Measurements from ENCODE around the gene BCS1L. TPM values are rescaled to one million over a fixed set of nuclear protein-coding genes. Genes with fewer than 3 reads are reported as not detected.

The BCS1L gene
- total and polyA plus RNA-seq, 2 experiments from 2014 or later = 30.9 to 39.9 TPM

DNA sequence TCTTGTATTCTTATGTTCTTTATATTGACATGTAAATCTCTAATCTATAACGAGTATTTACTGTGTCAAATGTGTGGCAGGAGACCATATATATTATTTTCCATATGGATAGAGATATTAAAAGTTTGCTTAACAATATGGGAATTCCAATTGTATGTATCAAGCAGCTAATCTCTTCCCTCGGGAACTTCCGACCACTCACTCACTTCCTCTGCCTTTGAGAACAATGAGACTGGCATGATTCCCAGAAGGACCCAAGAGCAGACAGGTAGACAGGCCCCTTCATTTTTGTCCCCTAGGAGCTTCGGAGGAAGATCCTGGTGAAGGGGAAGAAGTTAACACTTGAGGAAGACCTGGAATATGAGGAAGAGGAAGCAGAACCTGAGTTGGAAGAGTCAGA, 27.6 kb upstream of the BCS1L start:
- no peak for TF ChIP-seq EZH2phosphoT487 (IDR thresholded peaks at IDR 0.05; ENCODE audit: insufficient read depth, low read depth)
- no peak for TF ChIP-seq EZH2 (IDR thresholded peaks at IDR 0.05; ENCODE audit: insufficient read depth, poor library complexity, severe bottlenecking)
- in situ Hi-C loops (cut with MboI) = no loop called here
- Histone ChIP-seq H3K79me2 (ENCODE audit: insufficient read depth) (no peaks in the 10 kb centered on the region), H3K27me3 (replicated peaks; ENCODE audit: insufficient read depth) (no peaks in the 10 kb centered on the region), H3K9ac (no peak overlapping the region), H3K4me2 (ENCODE audit: unreplicated experiment) (no peak overlapping the region), H3K4me3 (no peak overlapping the region), H2AFZ (no peak overlapping the region), H4K20me1 (ENCODE audit: insufficient read depth) (no peaks in the 10 kb centered on the region), H3K36me3 (ENCODE audit: low read depth) (peaks cover 5% of the 10 kb centered on the region; the same call in 1 of the 2 replicates), H3K4me1 (ENCODE audit: insufficient read depth) (peaks cover 4% of the 10 kb centered on the region), H3F3A (ENCODE audit: insufficient read depth) (no peaks in the 10 kb centered on the region), H3K9me2 (ENCODE audit: insufficient read depth) (no peaks in the 10 kb centered on the region), H3K27ac (no peak overlapping the region), H3K9me3 (ENCODE audit: low read depth) (no peaks in the 10 kb centered on the region)
- WGBS, 2 experiments (ENCODE audit: low coverage in 1 of 2, low lambda C conversion rate in 2 of 2, missing lambda C conversion rate in 2 of 2) = 50 to 52% methylated on average over 4 of the region's 4 CpGs
- DNase-seq = peak; percentile 31

DNA sequence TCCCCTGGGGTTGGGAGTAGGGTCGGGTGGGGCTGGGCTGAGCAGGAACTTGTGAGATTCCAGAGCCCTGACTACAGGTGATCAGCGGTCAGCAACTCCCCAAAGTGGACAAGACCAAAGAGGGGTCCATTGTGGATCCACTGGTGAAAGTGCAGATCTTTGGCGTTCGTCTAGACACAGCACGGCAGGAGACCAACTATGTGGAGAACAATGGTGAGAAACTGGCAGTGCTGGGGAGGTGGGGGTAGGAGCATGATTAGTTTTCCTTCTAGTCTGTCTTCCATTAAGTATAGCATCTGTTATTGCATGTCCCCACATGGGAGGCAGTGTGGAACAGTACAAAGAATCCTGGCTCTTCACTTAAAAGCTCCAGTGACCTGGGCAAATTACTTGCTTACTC, 23.8 kb upstream of the BCS1L start:
- Histone ChIP-seq H3K9me2 (ENCODE audit: insufficient read depth) (no peaks in the 10 kb centered on the region), H3K9ac (no peak overlapping the region), H4K20me1 (ENCODE audit: insufficient read depth) (no peaks in the 10 kb centered on the region), H3K36me3 (ENCODE audit: low read depth) (peaks cover 23% of the 10 kb centered on the region), H3K9me3 (ENCODE audit: low read depth) (no peaks in the 10 kb centered on the region), H3K27me3 (replicated peaks; ENCODE audit: insufficient read depth) (no peaks in the 10 kb centered on the region), H2AFZ (no peak overlapping the region), H3K27ac (no peak overlapping the region), H3K4me3 (no peak overlapping the region), H3K4me1 (ENCODE audit: insufficient read depth) (peaks cover 4% of the 10 kb centered on the region), H3K4me2 (ENCODE audit: unreplicated experiment) (no peak overlapping the region), H3F3A (ENCODE audit: insufficient read depth) (no peaks in the 10 kb centered on the region), H3K79me2 (ENCODE audit: insufficient read depth) (no peaks in the 10 kb centered on the region)
- 83 to 92% methylated on average over 5 of the region's 5 CpGs for WGBS, 2 experiments (ENCODE audit: low coverage in 1 of 2, low lambda C conversion rate in 2 of 2, missing lambda C conversion rate in 2 of 2)
- TF ChIP-seq EZH2 (IDR thresholded peaks at IDR 0.05; ENCODE audit: insufficient read depth, poor library complexity, severe bottlenecking) = no peak
- TF ChIP-seq EZH2phosphoT487 (IDR thresholded peaks at IDR 0.05; ENCODE audit: insufficient read depth, low read depth) = no peak
- in situ Hi-C loops (cut with MboI) = no loop called here
- no peak for DNase-seq

DNA sequence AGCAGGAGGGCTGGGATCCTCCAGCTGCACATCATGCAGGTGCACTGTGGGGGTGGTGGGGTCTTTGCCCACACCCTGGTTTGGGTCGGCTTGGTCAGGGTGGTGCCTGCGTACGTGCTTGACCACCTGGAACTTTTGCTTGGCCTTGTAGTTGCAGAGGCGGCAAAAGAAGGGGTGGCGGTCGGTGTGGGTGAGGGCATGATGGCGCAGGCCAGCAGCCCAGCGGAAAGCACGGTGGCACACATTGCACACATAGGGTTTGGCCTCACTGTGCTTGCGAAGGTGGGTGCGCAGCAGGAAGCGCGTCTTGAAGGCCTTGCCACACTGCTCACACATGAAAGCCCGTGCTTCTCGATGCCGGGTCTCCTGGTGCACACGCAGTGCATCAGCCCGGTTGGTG, 21.1 kb upstream of the BCS1L start:
- H3K79me2 ChIP-seq (ENCODE audit: insufficient read depth) = no peaks in the 10 kb centered on the region
- no peaks in the 10 kb centered on the region for H4K20me1 ChIP-seq (ENCODE audit: insufficient read depth)
- H3F3A ChIP-seq (ENCODE audit: insufficient read depth) = no peaks in the 10 kb centered on the region
- DNase-seq = no peak
- H3K4me1 ChIP-seq (ENCODE audit: insufficient read depth) = no peaks in the 10 kb centered on the region
- no peak overlapping the region for H2AFZ ChIP-seq
- H3K9ac ChIP-seq = no peak overlapping the region
- peaks cover 23% of the 10 kb centered on the region for H3K36me3 ChIP-seq (ENCODE audit: low read depth)
- WGBS, 2 experiments (ENCODE audit: low coverage in 1 of 2, low lambda C conversion rate in 2 of 2, missing lambda C conversion rate in 2 of 2) = 98% methylated on average over 18 of the region's 18 CpGs
- H3K4me2 ChIP-seq (ENCODE audit: unreplicated experiment) = no peak overlapping the region
- H3K27me3 ChIP-seq (replicated peaks; ENCODE audit: insufficient read depth) = no peaks in the 10 kb centered on the region
- H3K9me3 ChIP-seq (ENCODE audit: low read depth) = no peaks in the 10 kb centered on the region
- H3K4me3 ChIP-seq = no peak overlapping the region
- in situ Hi-C loops (cut with MboI) = no loop called here
- H3K9me2 ChIP-seq (ENCODE audit: insufficient read depth) = no peaks in the 10 kb centered on the region
- no peak overlapping the region for H3K27ac ChIP-seq
- TF ChIP-seq EZH2 (IDR thresholded peaks at IDR 0.05; ENCODE audit: insufficient read depth, poor library complexity, severe bottlenecking) = no peak
- no peak for TF ChIP-seq EZH2phosphoT487 (IDR thresholded peaks at IDR 0.05; ENCODE audit: insufficient read depth, low read depth)

DNA sequence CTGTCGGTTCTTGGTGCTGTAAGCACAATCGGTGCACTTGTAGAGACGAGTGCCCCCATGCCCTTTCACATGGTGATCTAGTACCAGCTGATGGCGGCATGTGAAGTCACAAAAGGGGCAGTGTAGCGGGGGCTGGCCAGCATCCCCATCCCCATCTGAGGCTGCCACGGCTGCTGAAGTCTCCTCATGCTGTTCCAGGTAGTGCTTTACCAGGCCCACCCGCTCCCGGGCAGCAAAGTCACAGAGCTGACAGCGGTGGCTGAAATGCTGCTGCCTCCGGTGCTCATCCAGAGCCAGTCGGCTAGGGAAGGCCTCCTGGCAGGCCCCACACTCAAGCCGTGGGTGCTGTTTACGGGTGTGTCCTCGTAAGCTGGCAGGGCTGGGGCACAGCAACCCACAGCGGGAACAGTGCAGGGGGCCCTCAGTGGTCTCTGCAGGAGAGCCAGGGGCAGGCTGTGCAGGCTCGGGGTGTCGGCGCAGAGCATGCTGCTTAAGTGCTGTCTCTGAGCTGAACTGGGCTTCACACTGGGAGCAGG, 17.3 kb upstream of the BCS1L start:
- no peak for TF ChIP-seq EZH2 (IDR thresholded peaks at IDR 0.05; ENCODE audit: insufficient read depth, poor library complexity, severe bottlenecking)
- TF ChIP-seq EZH2phosphoT487 (IDR thresholded peaks at IDR 0.05; ENCODE audit: insufficient read depth, low read depth) = no peak
- H2AFZ ChIP-seq = no peak overlapping the region
- peaks cover 10% of the 10 kb centered on the region; the same call in 1 of the 2 replicates for H3K4me1 ChIP-seq (ENCODE audit: insufficient read depth)
- no peak overlapping the region for H3K4me3 ChIP-seq
- no peak overlapping the region for H3K27ac ChIP-seq
- in situ Hi-C loops (cut with MboI) = no loop called here
- DNase-seq = no peak
- H3F3A ChIP-seq (ENCODE audit: insufficient read depth) = peaks cover 4% of the 10 kb centered on the region; the same call in 1 of the 2 replicates
- no peaks in the 10 kb centered on the region for H3K9me3 ChIP-seq (ENCODE audit: low read depth)
- no peak overlapping the region for H3K4me2 ChIP-seq (ENCODE audit: unreplicated experiment)
- H3K9me2 ChIP-seq (ENCODE audit: insufficient read depth) = no peaks in the 10 kb centered on the region
- H3K79me2 ChIP-seq (ENCODE audit: insufficient read depth) = no peaks in the 10 kb centered on the region
- H4K20me1 ChIP-seq (ENCODE audit: insufficient read depth) = no peaks in the 10 kb centered on the region
- H3K36me3 ChIP-seq (ENCODE audit: low read depth) = peaks cover 18% of the 10 kb centered on the region
- 91% methylated on average over 18 of the region's 18 CpGs for WGBS, 2 experiments (ENCODE audit: low coverage in 1 of 2, low lambda C conversion rate in 2 of 2, missing lambda C conversion rate in 2 of 2)
- no peaks in the 10 kb centered on the region for H3K27me3 ChIP-seq (replicated peaks; ENCODE audit: insufficient read depth)
- H3K9ac ChIP-seq = no peak overlapping the region
